ENCODE measurements around the gene TIAM2. TPM values are rescaled to one million over a fixed set of nuclear protein-coding genes. Genes with fewer than 3 reads are reported as not detected.

Gene TIAM2
- total and polyA plus RNA-seq, 7 donors = 1.2 to 15.8 (median 11.0) TPM

GRCh38 chr6:155026706-155027045 is 31.6 kb downstream of the TIAM2 start:
- TF ChIP-seq EP300 (IDR thresholded peaks at IDR 0.05) (no peak), POLR2A (IDR thresholded peaks at IDR 0.05) (no peak), POLR2AphosphoS5 (IDR thresholded peaks at IDR 0.05) (no peak), CTCF (IDR thresholded peaks at IDR 0.05) (no peak)
- H3K4me3 ChIP-seq = no peak overlapping the region

GRCh38 chr6:155030148-155030720 is 35.1 kb downstream of the TIAM2 start:
- no peak for DNase-seq
- intact Hi-C loops (cut with DNase I) = no loop called here
- H3K9me3 ChIP-seq = no peaks in the 10 kb centered on the region
- no peaks in the 10 kb centered on the region for H3K36me3 ChIP-seq
- H3K4me1 ChIP-seq = peaks cover 0 to 13% (median 10%) of the 10 kb centered on the region in 4 donors
- 86 to 89% methylated on average over 8 of the region's 8 CpGs for WGBS, 2 donors
- TF ChIP-seq CTCF (IDR thresholded peaks at IDR 0.05) (no peak), POLR2A (IDR thresholded peaks at IDR 0.05) (no peak), EP300 (IDR thresholded peaks at IDR 0.05) (no peak), POLR2AphosphoS5 (IDR thresholded peaks at IDR 0.05) (no peak)
- no peaks in the 10 kb centered on the region for H3K27me3 ChIP-seq
- H3K27ac ChIP-seq = no peak overlapping the region
- no peak overlapping the region for H3K4me3 ChIP-seq

More at GRCh38 chr6:155026706-155027045, 31.6 kb downstream of the TIAM2 start:
- Histone ChIP-seq H3K27ac (no peak overlapping the region), H3K4me1 (peaks cover 0 to 13% (median 10%) of the 10 kb centered on the region in 4 donors), H3K9me3 (no peaks in the 10 kb centered on the region), H3K36me3 (no peaks in the 10 kb centered on the region), H3K27me3 (no peaks in the 10 kb centered on the region)
- no peak for DNase-seq
- WGBS, 2 donors = 96 to 97% methylated on average over 4 of the region's 4 CpGs
- intact Hi-C loops (cut with DNase I) = no loop called here

GRCh38 chr6:155031091-155031490 is 36.0 kb downstream of the TIAM2 start:
- TF ChIP-seq CTCF (IDR thresholded peaks at IDR 0.05) (no peak), POLR2AphosphoS5 (IDR thresholded peaks at IDR 0.05) (no peak), EP300 (IDR thresholded peaks at IDR 0.05) (no peak), POLR2A (IDR thresholded peaks at IDR 0.05) (no peak)
- intact Hi-C loops (cut with DNase I) = no loop called here
- no peak overlapping the region for H3K27ac ChIP-seq
- H3K36me3 ChIP-seq = no peaks in the 10 kb centered on the region
- H3K9me3 ChIP-seq = no peaks in the 10 kb centered on the region
- no peak for DNase-seq
- H3K27me3 ChIP-seq = no peaks in the 10 kb centered on the region
- H3K4me1 ChIP-seq = peaks cover 0 to 9% (median 8%) of the 10 kb centered on the region in 4 donors
- 98% methylated on average over 1 of the region's 1 CpG for WGBS, 2 donors
- no peak overlapping the region for H3K4me3 ChIP-seq

GRCh38 chr6:155033021-155033791 is 38.1 kb downstream of the TIAM2 start:
- Histone ChIP-seq H3K27me3 (no peaks in the 10 kb centered on the region), H3K4me1 (no peaks in the 10 kb centered on the region), H3K9me3 (no peaks in the 10 kb centered on the region), H3K27ac (no peak overlapping the region), H3K36me3 (no peaks in the 10 kb centered on the region), H3K4me3 (no peak overlapping the region)
- intact Hi-C loops (cut with DNase I) = no loop called here
- no peak for DNase-seq
- TF ChIP-seq CTCF (IDR thresholded peaks at IDR 0.05) = no peak
- TF ChIP-seq POLR2A (IDR thresholded peaks at IDR 0.05) = no peak
- TF ChIP-seq POLR2AphosphoS5 (IDR thresholded peaks at IDR 0.05) = no peak
- no peak for TF ChIP-seq EP300 (IDR thresholded peaks at IDR 0.05)
- 94 to 95% methylated on average over 13 of the region's 13 CpGs for WGBS, 2 donors

Measured in sigmoid colon (tissue), 7 donors.